CD4-positive, alpha-beta T cell (primary cell): ENCODE results near the gene TMED4. TPM values are rescaled to one million over a fixed set of nuclear protein-coding genes. Genes with fewer than 3 reads are reported as not detected.

ENCODE experiments used
- ATAC-seq: fragments of 200-7000 bp; cut with Tn5 transposase; one replicate; pipeline ENCODE4 v1.10.0; 2022; ENCODE audit warnings: mild to moderate bottlenecking; ENCODE audit not compliant: poor library complexity
- CTCF ChIA-PET: fragments of 350-600 bp; sonication (Branson Sonifier 250); formaldehyde crosslinking; loops from one replicate; lab custom pipeline; 2021; ENCODE audit warnings: antibody characterized with exemption, inconsistent platforms; lab: Charles Lee
- POLR2A ChIA-PET: fragments of 350-600 bp; sonication (Branson Sonifier 250); formaldehyde crosslinking; loops from one replicate; lab custom pipeline; 2021; ENCODE audit warnings: antibody characterized with exemption, inconsistent platforms; lab: Charles Lee
- DNase-seq, 14 experiments: peaks; one replicate each; pipeline ENCODE4 v3.0.0-alpha.2; 2013 to 2020; ENCODE audit warnings: mixed read lengths in 2 of 14
- H3K27ac ChIP-seq, 2 donors: one replicate each; pipeline versions ENCODE4 v1.5.1 to v1.7.0; 2013; ENCODE audit warnings: low read length in 2 of 2, low read depth in 1 of 2, mild to moderate bottlenecking in 1 of 2
- H3K27me3 ChIP-seq, 2 experiments: 1 replicate in 1 of 2; 2 replicates in 1 of 2; pipeline versions ENCODE4 v1.6.1 to v1.7.0; 2013; ENCODE audit warnings: low read length in 2 of 2, control low read depth in 1 of 2, mild to moderate bottlenecking in 1 of 2, moderate library complexity in 1 of 2; ENCODE audit not compliant: insufficient read depth in 2 of 2, control insufficient read depth in 1 of 2
- H3K36me3 ChIP-seq: one replicate; pipeline ENCODE4 v1.6.1; 2013; ENCODE audit warnings: low read length, control low read depth; ENCODE audit not compliant: insufficient read depth
- H3K4me1 ChIP-seq: one replicate; pipeline ENCODE4 v1.6.1; 2013; ENCODE audit warnings: low read length, control low read depth; ENCODE audit not compliant: insufficient read depth
- H3K4me3 ChIP-seq: one replicate; pipeline ENCODE4 v1.5.1; 2013; ENCODE audit warnings: mild to moderate bottlenecking, low read length, moderate library complexity
- H3K9me3 ChIP-seq, 2 experiments: 1 replicate in 1 of 2; 2 replicates in 1 of 2; pipeline versions ENCODE4 v1.6.1 to v1.7.0; 2013; ENCODE audit warnings: low read length in 2 of 2, mild to moderate bottlenecking in 2 of 2, control low read depth in 1 of 2, moderate library complexity in 1 of 2; ENCODE audit not compliant: control insufficient read depth in 1 of 2, insufficient read depth in 1 of 2
- H3K27ac Mint-ChIP-seq: one replicate; pipeline ENCODE4 v1.8.0; 2020; ENCODE audit warnings: mixed read lengths
- H3K27me3 Mint-ChIP-seq: one replicate; pipeline ENCODE4 v1.8.0; 2021; ENCODE audit warnings: mixed read lengths
- H3K36me3 Mint-ChIP-seq: one replicate; pipeline ENCODE4 v1.8.0; 2021; ENCODE audit warnings: low read depth, mixed read lengths
- H3K4me1 Mint-ChIP-seq: one replicate; pipeline ENCODE4 v1.8.0; 2021; ENCODE audit warnings: low read depth, mixed read lengths
- H3K4me3 Mint-ChIP-seq: one replicate; pipeline ENCODE4 v1.8.0; 2020; ENCODE audit warnings: mild to moderate bottlenecking, mixed read lengths
- H3K9me3 Mint-ChIP-seq: one replicate; pipeline ENCODE4 v1.8.0; 2020; ENCODE audit warnings: mixed read lengths
- CTCF ChIP-seq: fragments of 200-600 bp; IDR thresholded peaks from one replicate; pipeline ENCODE4 v1.8.0; 2022; ENCODE audit warnings: antibody characterized with exemption, mild to moderate bottlenecking
- intact Hi-C, 2 experiments: fragments of 100-400 bp; cut with DNase I in 1 of 2; cut with micrococcal nuclease in 1 of 2; formaldehyde crosslinking; loops; one replicate each; pipeline versions ENCODE4 v1.15.1 to v1.9.0; 2023 to 2025; cut with DNase I, micrococcal nuclease
- total RNA-seq, 174 experiments: library from RNA in 2 of 174; stranded (reverse) in 2 of 174; gene quantifications; one replicate each; pipeline ENCODE4 v1.2.3 and lab custom pipeline; 2021 to 2026

The TMED4 gene
- total RNA-seq, 2 experiments from 2014 or later = 134 to 138 TPM

GRCh38 chr7:44530990-44531389, 51.0 kb downstream of the TMED4 start:
- no peak for TF ChIP-seq CTCF
- Mint-ChIP-seq H3K36me3 (no peaks in the 10 kb centered on the region), H3K4me3 (no peak overlapping the region), H3K4me1 (no peaks in the 10 kb centered on the region), H3K9me3 (no peaks in the 10 kb centered on the region), H3K27ac (no peak overlapping the region), H3K27me3 (no peaks in the 10 kb centered on the region)
- Histone ChIP-seq H3K36me3 (no peaks in the 10 kb centered on the region), H3K27me3 (no peaks in the 10 kb centered on the region), H3K4me3 (no peak overlapping the region), H3K9me3 (peaks cover 0 to 13% of the 10 kb centered on the region in 2 experiments), H3K4me1 (no peaks in the 10 kb centered on the region), H3K27ac (no peak overlapping the region)
- intact Hi-C loops = no loop called here
- CTCF ChIA-PET = no interaction called here
- no peak for ATAC-seq
- DNase-seq = no peak
- POLR2A ChIA-PET = no interaction called here

Other genes starting within 250 kb of the TMED4 start
- gene NUDCD3, start 91.6 kb downstream of the TMED4 start, total RNA-seq = 10 to 100 TPM; 56.6 to 60.6 TPM
- under 1 TPM in 1 of 2 experiments, not detected in 1; 0.08 TPM for gene NPC1L1, start 40.9 kb downstream of the TMED4 start, total RNA-seq
- gene DDX56, start 8.3 kb downstream of the TMED4 start, total RNA-seq = 100 to 1,000 TPM; 126 to 127 TPM
- 10 to 100 TPM; 39.8 to 43.8 TPM for gene OGDH, start 24.4 kb upstream of the TMED4 start, total RNA-seq
- 10 to 100 TPM; 81.5 to 82.0 TPM for gene ZMIZ2, start 166.6 kb upstream of the TMED4 start, total RNA-seq
- gene PPIA, start 214.4 kb upstream of the TMED4 start, total RNA-seq = 100 to 1,000 TPM; 410 to 423 TPM